K562 (cell line): ENCODE measurements around the gene PRPF39. TPM values are rescaled to one million over a fixed set of nuclear protein-coding genes. Genes with fewer than 3 reads are reported as not detected.

Experiments
- ATAC-seq: fragments of 200-7000 bp; cut with Tn5 transposase; 3 replicates; pipeline ENCODE4 v1.9.1; 2020; ENCODE audit warnings: moderate library complexity
- BruUV-seq: library from RNA; stranded (reverse); fragments of 400-500 nt; replicated peaks from 2 replicates; lab custom pipeline; 2021; lab: Mats Ljungman, UMichigan
- CTCF ChIA-PET: fragments of 300-600 bp; formaldehyde crosslinking; extraction: SDS; loops from one replicate; lab custom pipeline; 2021; ENCODE audit warnings: low intra/inter-chr PET ratio; lab: Yijun Ruan, JAX
- POLR2A ChIA-PET: fragments of 300-600, 350-650 bp; sonication (Branson Sonifier 250); formaldehyde crosslinking; extraction: SDS; loops from one replicate; lab custom pipeline; 2021; ENCODE audit warnings: antibody characterized with exemption, inconsistent platforms; lab: Yijun Ruan, JAX
- DNase-seq, 4 experiments: peaks; one replicate each; pipeline versions ENCODE4 v3.0.0 to v3.0.0-alpha.2; 2011 to 2018; ENCODE audit warnings: low spot score in 3 of 4, mixed read lengths in 3 of 4; ENCODE audit errors: extremely low read depth in 1 of 4
- FAIRE-seq: peaks from 2 replicates; lab custom pipeline; 2011; peaks lifted over from hg19 to GRCh38; lab: Jason Lieb, UNC
- H2AFZ ChIP-seq: 2 replicates; pipeline ENCODE4 v1.6.0; 2011; ENCODE audit warnings: low read depth, low read length, control low read depth, inconsistent platforms
- H3K27ac ChIP-seq: fragments of 200-600 bp; 3 replicates; pipeline ENCODE4 v1.8.0; 2011; ENCODE audit warnings: low read depth, mild to moderate bottlenecking, control low read depth, inconsistent platforms, low read length, moderate library complexity, mixed read lengths; ENCODE audit errors: extremely low read depth
- H3K27me3 ChIP-seq, 2 experiments: fragments of 300-600 bp in 1 of 2; 2 replicates in 1 of 2; 3 replicates in 1 of 2; pipeline versions ENCODE4 v1.6.0 to v1.8.0; 2011; ENCODE audit warnings: inconsistent platforms in 2 of 2, low read length in 2 of 2, mild to moderate bottlenecking in 1 of 2, mixed read lengths in 1 of 2, moderate library complexity in 1 of 2; ENCODE audit not compliant: control insufficient read depth in 2 of 2, insufficient read depth in 2 of 2
- H3K36me3 ChIP-seq: fragments of 300-600 bp; 3 replicates; pipeline ENCODE4 v1.8.0; 2011; ENCODE audit warnings: mild to moderate bottlenecking, low read length, inconsistent platforms; ENCODE audit not compliant: control insufficient read depth, insufficient read depth
- H3K4me1 ChIP-seq, 2 experiments: fragments of 200-600 bp in 1 of 2; replicated peaks in 1 of 2; 2 replicates in 1 of 2; 3 replicates in 1 of 2; pipeline versions ENCODE4 v1.5.1 to v1.8.0; 2011; ENCODE audit warnings: inconsistent platforms in 2 of 2, low read length in 2 of 2, mild to moderate bottlenecking in 1 of 2, mixed read lengths in 1 of 2, moderate library complexity in 1 of 2; ENCODE audit not compliant: control insufficient read depth in 2 of 2, insufficient read depth in 2 of 2
- H3K4me2 ChIP-seq: 2 replicates; pipeline ENCODE4 v1.6.1; 2011; ENCODE audit warnings: low read length, control low read depth, inconsistent platforms, mixed read lengths; ENCODE audit not compliant: insufficient read depth
- H3K4me3 ChIP-seq: fragments of 200-600 bp; sonication (generic), shearing (Covaris generic); 2 replicates; pipeline ENCODE4 v1.5.1; 2016; ENCODE audit warnings: control low read depth, inconsistent platforms
- H3K79me2 ChIP-seq: fragments of 200-600 bp; 3 replicates; pipeline ENCODE4 v1.8.0; 2011; ENCODE audit warnings: low read length, inconsistent platforms; ENCODE audit not compliant: control insufficient read depth, insufficient read depth
- H3K9ac ChIP-seq, 2 experiments: 2 replicates each; pipeline versions ENCODE4 v1.6.0 to v1.6.1; 2011; ENCODE audit warnings: low read depth in 2 of 2, low read length in 2 of 2, control low read depth in 1 of 2, inconsistent platforms in 1 of 2, mild to moderate bottlenecking in 1 of 2, mixed read lengths in 1 of 2; ENCODE audit not compliant: insufficient read depth in 1 of 2
- H3K9me1 ChIP-seq: one replicate; pipeline ENCODE4 v1.6.0; 2011; ENCODE audit warnings: inconsistent platforms, mild to moderate bottlenecking, low read length, moderate library complexity; ENCODE audit not compliant: control insufficient read depth, insufficient read depth
- H3K9me3 ChIP-seq: replicated peaks from 2 replicates; pipeline ENCODE4 v1.5.1; 2011; ENCODE audit warnings: low read depth, low read length, inconsistent platforms; ENCODE audit not compliant: control insufficient read depth, insufficient read depth
- H4K20me1 ChIP-seq: replicated peaks from 2 replicates; pipeline ENCODE4 v1.6.1; 2011; ENCODE audit warnings: low read length, inconsistent platforms, mixed read lengths; ENCODE audit not compliant: control insufficient read depth, insufficient read depth
- C11orf30 ChIP-seq: fragments of 450-650 bp; IDR thresholded peaks from 2 replicates; pipeline ENCODE4 v1.6.1; 2016; ENCODE audit warnings: low read depth, mild to moderate bottlenecking
- EWSR1 ChIP-seq: fragments of 450-650 bp; IDR thresholded peaks from 2 replicates; pipeline ENCODE4 v1.6.1; 2018; ENCODE audit warnings: borderline replicate concordance, mild to moderate bottlenecking, low read depth, moderate library complexity; ENCODE audit not compliant: partially characterized antibody
- HEY1 ChIP-seq: fragments of 250-450 bp; sonication (Bioruptor Pico); IDR thresholded peaks from 2 replicates; pipeline ENCODE4 v1.5.0; 2020; ENCODE audit warnings: mild to moderate bottlenecking, moderate library complexity, borderline replicate concordance
- LCOR ChIP-seq: sonication (generic); formaldehyde crosslinking; IDR thresholded peaks from 2 replicates; pipeline ENCODE4 v1.8.0; 2022; ENCODE audit warnings: mild to moderate bottlenecking, missing genetic modification reagents
- LEF1 ChIP-seq: fragments of 450-650 bp; IDR thresholded peaks from 2 replicates; pipeline ENCODE4 v1.6.1; 2016; ENCODE audit warnings: mild to moderate bottlenecking
- NELFE ChIP-seq: IDR thresholded peaks from 2 replicates; pipeline ENCODE4 v1.6.1; 2011; ENCODE audit warnings: mild to moderate bottlenecking; ENCODE audit not compliant: insufficient read depth, insufficient read length
- PHF8 ChIP-seq: fragments of 200-600 bp; sonication (generic); IDR thresholded peaks from 2 replicates; pipeline ENCODE4 v1.6.1; 2012; ENCODE audit warnings: mixed run types, mild to moderate bottlenecking, inconsistent platforms, low read length, moderate library complexity, borderline replicate concordance
- TCFL5 ChIP-seq: fragments of 250-450 bp; sonication (Bioruptor Pico); conservative IDR thresholded peaks from 2 replicates; pipeline ENCODE4 v1.6.1; 2021; ENCODE audit warnings: mild to moderate bottlenecking, moderate library complexity, matching md5 sums
- ZNF143 ChIP-seq: sonication (generic); formaldehyde crosslinking; IDR thresholded peaks from 2 replicates; pipeline ENCODE4 v1.9.0; 2022; ENCODE audit warnings: mild to moderate bottlenecking, missing genetic modification reagents
- WGBS: fragments of 100-300 bp; shearing (Covaris generic); methylation state at CpG from one replicate; pipeline ENCODE4 v1.1.6; 2016; ENCODE audit warnings: low coverage, mixed read lengths; ENCODE audit not compliant: insufficient coverage; ENCODE audit errors: missing lambda C conversion rate; 5-methylcytosine and 5-hydroxymethylcytosine counted together
- in situ Hi-C: fragments of 300-500 bp; cut with MboI; formaldehyde crosslinking; loops from 4 replicates; pipeline ENCODE4 v1.15.0; 2018; ENCODE audit warnings: inconsistent platforms, mixed read lengths
- intact Hi-C: fragments of 100-400 bp; cut with micrococcal nuclease; formaldehyde crosslinking; loops from 2 replicates; pipeline ENCODE4 v1.14.2; 2022
- polyA plus RNA-seq, 8 experiments: library from polyadenylated mRNA; depleted of rRNA in 4 of 8; stranded (reverse) in 5 of 8; unstranded in 3 of 8; fragments of >200 nt; fragmentation: Nextera tagmentation in 2 of 8; fragmentation: Illumina TruSeq in 1 of 8; extraction: Ambion mirVana in 2 of 8; extraction: Trizol in 1 of 8; gene quantifications; 2 replicates each; pipeline versions ENCODE4 v1.2.1 to v1.2.3, GENCODE V29; 2011 to 2014; ENCODE audit warnings: inconsistent platforms in 1 of 8, missing spikeins in 1 of 8
- total RNA-seq, 7 experiments: library from RNA; depleted of rRNA in 6 of 7; stranded (reverse); fragments of >200 nt in 6 of 7; fragmentation: Illumina TruSeq in 2 of 7; extraction: Trizol in 2 of 7; gene quantifications; 2 replicates each; pipeline versions ENCODE4 v1.2.1 to v1.2.3, GENCODE V29; 2011 to 2021; ENCODE audit warnings: low replicate concordance in 1 of 7
- TF ChIP-seq, protein P1 (sequence below): fragments of 250-450 bp; sonication (Bioruptor Pico); IDR thresholded peaks from 2 replicates; pipeline ENCODE4 v1.5.0; 2020; ENCODE audit warnings: mild to moderate bottlenecking, borderline replicate concordance
- TF ChIP-seq, protein P2 (sequence below): fragments of 250-450 bp; sonication (Bioruptor Pico); IDR thresholded peaks from 2 replicates; pipeline ENCODE4 v1.8.0; 2021; ENCODE audit warnings: mild to moderate bottlenecking, moderate library complexity
- TF ChIP-seq, protein P3 (sequence below): fragments of 450-650 bp; IDR thresholded peaks from 2 replicates; pipeline ENCODE4 v1.6.1; 2018; ENCODE audit warnings: mild to moderate bottlenecking, low read depth; ENCODE audit not compliant: partially characterized antibody
- TF ChIP-seq, protein P4 (sequence below): sonication (generic); formaldehyde crosslinking; IDR thresholded peaks from 2 replicates; pipeline ENCODE4 v1.8.1; 2023; ENCODE audit warnings: missing genetic modification reagents, mild to moderate bottlenecking, borderline replicate concordance

Gene PRPF39
- total and polyA plus RNA-seq, 9 of the 15 experiments (the other 6 are each of a cell fraction or from before 2014, with no cell fraction given) = 13.3 to 50.4 (median 24.8) TPM

DNA sequence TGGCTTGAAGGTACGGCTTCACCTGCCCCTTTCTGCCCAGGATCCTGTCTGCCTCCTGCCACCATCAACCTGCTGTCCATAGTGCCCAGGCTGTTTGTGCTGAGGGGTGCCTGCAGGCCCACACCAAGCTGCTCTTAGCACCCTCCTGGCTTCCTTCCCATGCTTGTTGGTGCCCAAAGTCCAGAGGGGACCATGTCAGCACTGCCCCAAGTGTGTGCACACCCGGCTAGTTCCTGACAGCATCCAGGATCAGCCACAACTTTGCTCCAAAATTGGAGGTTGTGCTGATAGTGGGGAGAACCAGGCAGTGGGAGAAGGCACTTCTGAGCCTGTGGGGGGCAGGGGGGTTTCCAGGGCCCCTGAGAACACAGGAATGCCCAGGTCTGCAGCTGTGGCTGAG, 44.5 kb upstream of the PRPF39 start:
- ATAC-seq (no peak), FAIRE-seq (no peak)
- no peak overlapping the region for H3K27ac ChIP-seq
- TF ChIP-seq, protein P1, sequence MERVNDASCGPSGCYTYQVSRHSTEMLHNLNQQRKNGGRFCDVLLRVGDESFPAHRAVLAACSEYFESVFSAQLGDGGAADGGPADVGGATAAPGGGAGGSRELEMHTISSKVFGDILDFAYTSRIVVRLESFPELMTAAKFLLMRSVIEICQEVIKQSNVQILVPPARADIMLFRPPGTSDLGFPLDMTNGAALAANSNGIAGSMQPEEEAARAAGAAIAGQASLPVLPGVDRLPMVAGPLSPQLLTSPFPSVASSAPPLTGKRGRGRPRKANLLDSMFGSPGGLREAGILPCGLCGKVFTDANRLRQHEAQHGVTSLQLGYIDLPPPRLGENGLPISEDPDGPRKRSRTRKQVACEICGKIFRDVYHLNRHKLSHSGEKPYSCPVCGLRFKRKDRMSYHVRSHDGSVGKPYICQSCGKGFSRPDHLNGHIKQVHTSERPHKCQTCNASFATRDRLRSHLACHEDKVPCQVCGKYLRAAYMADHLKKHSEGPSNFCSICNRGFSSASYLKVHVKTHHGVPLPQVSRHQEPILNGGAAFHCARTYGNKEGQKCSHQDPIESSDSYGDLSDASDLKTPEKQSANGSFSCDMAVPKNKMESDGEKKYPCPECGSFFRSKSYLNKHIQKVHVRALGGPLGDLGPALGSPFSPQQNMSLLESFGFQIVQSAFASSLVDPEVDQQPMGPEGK (CRISPR knock-in tag) = no peak
- TF ChIP-seq, protein P2, sequence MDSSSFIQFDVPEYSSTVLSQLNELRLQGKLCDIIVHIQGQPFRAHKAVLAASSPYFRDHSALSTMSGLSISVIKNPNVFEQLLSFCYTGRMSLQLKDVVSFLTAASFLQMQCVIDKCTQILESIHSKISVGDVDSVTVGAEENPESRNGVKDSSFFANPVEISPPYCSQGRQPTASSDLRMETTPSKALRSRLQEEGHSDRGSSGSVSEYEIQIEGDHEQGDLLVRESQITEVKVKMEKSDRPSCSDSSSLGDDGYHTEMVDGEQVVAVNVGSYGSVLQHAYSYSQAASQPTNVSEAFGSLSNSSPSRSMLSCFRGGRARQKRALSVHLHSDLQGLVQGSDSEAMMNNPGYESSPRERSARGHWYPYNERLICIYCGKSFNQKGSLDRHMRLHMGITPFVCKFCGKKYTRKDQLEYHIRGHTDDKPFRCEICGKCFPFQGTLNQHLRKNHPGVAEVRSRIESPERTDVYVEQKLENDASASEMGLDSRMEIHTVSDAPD (CRISPR knock-in tag) = no peak
- TF ChIP-seq LEF1 (no peak), HEY1 (no peak), ZNF143 (CRISPR knock-in tag) (no peak), PHF8 (no peak), C11orf30 (no peak), TCFL5 (no peak), LCOR (CRISPR knock-in tag) (no peak), EWSR1 (no peak), NELFE (no peak)
- TF ChIP-seq, protein P3, sequence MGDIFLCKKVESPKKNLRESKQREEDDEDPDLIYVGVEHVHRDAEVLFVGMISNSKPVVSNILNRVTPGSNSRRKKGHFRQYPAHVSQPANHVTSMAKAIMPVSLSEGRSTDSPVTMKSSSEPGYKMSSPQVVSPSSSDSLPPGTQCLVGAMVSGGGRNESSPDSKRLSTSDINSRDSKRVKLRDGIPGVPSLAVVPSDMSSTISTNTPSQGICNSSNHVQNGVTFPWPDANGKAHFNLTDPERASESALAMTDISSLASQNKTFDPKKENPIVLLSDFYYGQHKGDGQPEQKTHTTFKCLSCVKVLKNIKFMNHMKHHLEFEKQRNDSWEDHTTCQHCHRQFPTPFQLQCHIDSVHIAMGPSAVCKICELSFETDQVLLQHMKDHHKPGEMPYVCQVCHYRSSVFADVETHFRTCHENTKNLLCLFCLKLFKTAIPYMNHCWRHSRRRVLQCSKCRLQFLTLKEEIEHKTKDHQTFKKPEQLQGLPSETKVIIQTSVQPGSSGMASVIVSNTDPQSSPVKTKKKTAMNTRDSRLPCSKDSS = no peak
- TF ChIP-seq, protein P4, sequence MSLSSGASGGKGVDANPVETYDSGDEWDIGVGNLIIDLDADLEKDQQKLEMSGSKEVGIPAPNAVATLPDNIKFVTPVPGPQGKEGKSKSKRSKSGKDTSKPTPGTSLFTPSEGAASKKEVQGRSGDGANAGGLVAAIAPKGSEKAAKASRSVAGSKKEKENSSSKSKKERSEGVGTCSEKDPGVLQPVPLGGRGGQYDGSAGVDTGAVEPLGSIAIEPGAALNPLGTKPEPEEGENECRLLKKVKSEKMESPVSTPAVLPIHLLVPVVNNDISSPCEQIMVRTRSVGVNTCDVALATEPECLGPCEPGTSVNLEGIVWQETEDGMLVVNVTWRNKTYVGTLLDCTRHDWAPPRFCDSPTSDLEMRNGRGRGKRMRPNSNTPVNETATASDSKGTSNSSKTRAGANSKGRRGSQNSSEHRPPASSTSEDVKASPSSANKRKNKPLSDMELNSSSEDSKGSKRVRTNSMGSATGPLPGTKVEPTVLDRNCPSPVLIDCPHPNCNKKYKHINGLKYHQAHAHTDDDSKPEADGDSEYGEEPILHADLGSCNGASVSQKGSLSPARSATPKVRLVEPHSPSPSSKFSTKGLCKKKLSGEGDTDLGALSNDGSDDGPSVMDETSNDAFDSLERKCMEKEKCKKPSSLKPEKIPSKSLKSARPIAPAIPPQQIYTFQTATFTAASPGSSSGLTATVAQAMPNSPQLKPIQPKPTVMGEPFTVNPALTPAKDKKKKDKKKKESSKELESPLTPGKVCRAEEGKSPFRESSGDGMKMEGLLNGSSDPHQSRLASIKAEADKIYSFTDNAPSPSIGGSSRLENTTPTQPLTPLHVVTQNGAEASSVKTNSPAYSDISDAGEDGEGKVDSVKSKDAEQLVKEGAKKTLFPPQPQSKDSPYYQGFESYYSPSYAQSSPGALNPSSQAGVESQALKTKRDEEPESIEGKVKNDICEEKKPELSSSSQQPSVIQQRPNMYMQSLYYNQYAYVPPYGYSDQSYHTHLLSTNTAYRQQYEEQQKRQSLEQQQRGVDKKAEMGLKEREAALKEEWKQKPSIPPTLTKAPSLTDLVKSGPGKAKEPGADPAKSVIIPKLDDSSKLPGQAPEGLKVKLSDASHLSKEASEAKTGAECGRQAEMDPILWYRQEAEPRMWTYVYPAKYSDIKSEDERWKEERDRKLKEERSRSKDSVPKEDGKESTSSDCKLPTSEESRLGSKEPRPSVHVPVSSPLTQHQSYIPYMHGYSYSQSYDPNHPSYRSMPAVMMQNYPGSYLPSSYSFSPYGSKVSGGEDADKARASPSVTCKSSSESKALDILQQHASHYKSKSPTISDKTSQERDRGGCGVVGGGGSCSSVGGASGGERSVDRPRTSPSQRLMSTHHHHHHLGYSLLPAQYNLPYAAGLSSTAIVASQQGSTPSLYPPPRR (CRISPR knock-in tag) = no peak

More for the DNA sequence above, 44.5 kb upstream of the PRPF39 start:
- H3K4me1 ChIP-seq = no peaks in the 10 kb centered on the region
- no peaks in the 10 kb centered on the region for H3K79me2 ChIP-seq
- ChIA-PET POLR2A (no interaction called here), CTCF (no interaction called here)
- no peak overlapping the region for H2AFZ ChIP-seq
- no peak overlapping the region for H3K9ac ChIP-seq
- no peaks in the 10 kb centered on the region for H3K27me3 ChIP-seq
- H3K4me2 ChIP-seq = no peak overlapping the region
- H4K20me1 ChIP-seq = no peaks in the 10 kb centered on the region
- H3K4me3 ChIP-seq = no peak overlapping the region
- no peak for DNase-seq
- 100% methylated on average over 1 of the region's 2 CpGs for WGBS
- H3K9me1 ChIP-seq = no peaks in the 10 kb centered on the region
- BruUV-seq = no TSS peak
- intact Hi-C loops (no loop called here), in situ Hi-C loops (no loop called here)
- no peaks in the 10 kb centered on the region for H3K9me3 ChIP-seq
- H3K36me3 ChIP-seq = peaks cover 6% of the 10 kb centered on the region; the same call in 2 of the 3 replicates
